K562 (cell line): ENCODE data around the gene ANKLE2.

ENCODE experiments used
- CEBPB ChIP-seq: fragments of 450-650 bp; IDR thresholded peaks from 2 replicates; pipeline ENCODE4 v1.6.1; 2016; ENCODE audit warnings: missing genetic modification characterization, missing compliant biosample characterization
- CHCHD3 ChIP-seq: fragments of 250-450 bp; sonication (Bioruptor Pico); IDR thresholded peaks from 2 replicates; pipeline ENCODE4 v2.1.2; 2022; ENCODE audit warnings: mild to moderate bottlenecking
- CTCF ChIP-seq, 3 experiments: IDR thresholded peaks in 2 of 3; conservative IDR thresholded peaks in 1 of 3; 2 replicates each; pipeline ENCODE4 v1.5.1; 2011 to 2012; ENCODE audit warnings: low read length in 3 of 3, mild to moderate bottlenecking in 3 of 3, control low read depth in 2 of 3, improper control_type of control experiment in 1 of 3, inconsistent platforms in 1 of 3, low read depth in 1 of 3, mixed read lengths in 1 of 3, moderate library complexity in 1 of 3; ENCODE audit not compliant: insufficient read depth in 2 of 3

GRCh38 chr12:132677492-132677891 lies 84.1 kb downstream of the ANKLE2 start:
- TF ChIP-seq CHCHD3 (CRISPR knock-in tag) (no peak), CTCF (IDR thresholded peaks at IDR 0.05 in 2 of 3, conservative IDR thresholded peaks at IDR 0.05 in 1 of 3; ENCODE audit: insufficient read depth in 2 of 3, low read depth in 1 of 3, low read length in 3 of 3) (no peak), CEBPB (no peak)
